ENCODE measurements around the gene MYL5. TPM values are rescaled to one million over a fixed set of nuclear protein-coding genes. Genes with fewer than 3 reads are reported as not detected.

The MYL5 gene
- total and polyA plus RNA-seq, 2 of the 13 experiments (the other 11 are each of a cell fraction or from before 2014, with no cell fraction given) = 6.5 to 16.0 TPM

DNA sequence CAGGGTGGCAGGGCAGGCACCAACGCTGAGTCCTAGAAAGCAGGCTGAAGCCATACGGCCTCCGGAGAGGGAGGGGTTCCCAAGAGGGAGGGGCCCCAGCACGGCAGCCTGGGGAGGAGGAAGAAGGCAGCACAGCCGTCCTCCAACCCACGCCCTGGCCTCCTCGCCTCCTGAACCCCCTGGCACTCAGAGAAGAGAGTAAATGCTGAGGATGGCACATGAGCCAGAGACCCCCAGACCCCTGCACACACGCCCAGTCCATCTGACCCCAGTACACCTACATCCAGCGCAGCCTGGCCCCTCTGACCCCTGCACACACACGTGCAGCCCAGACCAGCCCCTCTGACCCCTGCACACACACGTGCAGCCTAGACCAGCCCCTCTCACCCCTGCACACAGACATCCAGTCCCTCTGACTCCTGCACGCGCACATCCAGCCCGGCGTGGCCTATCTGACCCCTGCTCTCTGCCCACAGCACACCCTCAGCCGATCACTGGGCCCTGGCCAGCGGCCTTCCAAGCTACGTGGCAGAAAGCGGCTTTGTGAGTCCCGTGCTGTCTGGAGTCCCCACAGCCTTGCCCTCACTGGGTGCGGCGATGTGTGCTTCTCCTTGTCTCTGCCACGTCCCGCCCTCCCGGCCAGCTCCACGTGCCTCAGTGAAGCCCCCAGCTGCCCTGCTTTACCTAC, 18.7 kb upstream of the MYL5 start (continued):
- no peak for TF ChIP-seq NONO (IDR thresholded peaks at IDR 0.05)
- 0 out of 2 replicates have a peak, but pooled peaks have one; percentile 20 for TF ChIP-seq NONO (CRISPR knock-in tag; conservative IDR thresholded peaks at IDR 0.05)
- 0 out of 2 replicates have a peak, but pooled peaks have one; percentile 39 for TF ChIP-seq HNRNPL (IDR thresholded peaks at IDR 0.05; ENCODE audit: low read depth, low read length)
- TF ChIP-seq ZNF563 (CRISPR knock-in tag; IDR thresholded peaks at IDR 0.05) = peak; percentile 59; the same call in 1 of the 2 replicates
- TF ChIP-seq NR2F2 (IDR thresholded peaks at IDR 0.05; ENCODE audit: borderline replicate concordance, low read depth) = peak; percentile 45; the same call in 1 of the 2 replicates
- TF ChIP-seq ZNF556 (CRISPR knock-in tag; IDR thresholded peaks at IDR 0.05; ENCODE audit: borderline replicate concordance) = no peak
- no peak for TF ChIP-seq ZNF777 (CRISPR knock-in tag; IDR thresholded peaks at IDR 0.05)
- 0 out of 2 replicates have a peak, but pooled peaks have one; percentile 35 for TF ChIP-seq ZSCAN31 (CRISPR knock-in tag; IDR thresholded peaks at IDR 0.05; ENCODE audit: low read depth)
- TF ChIP-seq TEAD2 (CRISPR knock-in tag; IDR thresholded peaks at IDR 0.05) = no peak
- peak; percentile 31; the same call in 1 of the 2 replicates for TF ChIP-seq ZNF772 (CRISPR knock-in tag; IDR thresholded peaks at IDR 0.05)
- TF ChIP-seq ZSCAN9 (CRISPR knock-in tag; IDR thresholded peaks at IDR 0.05; ENCODE audit: borderline replicate concordance) = no peak
- TF ChIP-seq ZNF253 (CRISPR knock-in tag; IDR thresholded peaks at IDR 0.05; ENCODE audit: borderline replicate concordance) = no peak
- TF ChIP-seq JUND (CRISPR knock-in tag; IDR thresholded peaks at IDR 0.05) = no peak
- no peak for TF ChIP-seq RBM22 (optimal IDR thresholded peaks at IDR 0.05; ENCODE audit: low read length)
- TF ChIP-seq, protein P1, sequence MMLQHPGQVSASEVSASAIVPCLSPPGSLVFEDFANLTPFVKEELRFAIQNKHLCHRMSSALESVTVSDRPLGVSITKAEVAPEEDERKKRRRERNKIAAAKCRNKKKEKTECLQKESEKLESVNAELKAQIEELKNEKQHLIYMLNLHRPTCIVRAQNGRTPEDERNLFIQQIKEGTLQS (CRISPR knock-in tag; IDR thresholded peaks at IDR 0.05) = no peak
- TF ChIP-seq, protein P2, sequence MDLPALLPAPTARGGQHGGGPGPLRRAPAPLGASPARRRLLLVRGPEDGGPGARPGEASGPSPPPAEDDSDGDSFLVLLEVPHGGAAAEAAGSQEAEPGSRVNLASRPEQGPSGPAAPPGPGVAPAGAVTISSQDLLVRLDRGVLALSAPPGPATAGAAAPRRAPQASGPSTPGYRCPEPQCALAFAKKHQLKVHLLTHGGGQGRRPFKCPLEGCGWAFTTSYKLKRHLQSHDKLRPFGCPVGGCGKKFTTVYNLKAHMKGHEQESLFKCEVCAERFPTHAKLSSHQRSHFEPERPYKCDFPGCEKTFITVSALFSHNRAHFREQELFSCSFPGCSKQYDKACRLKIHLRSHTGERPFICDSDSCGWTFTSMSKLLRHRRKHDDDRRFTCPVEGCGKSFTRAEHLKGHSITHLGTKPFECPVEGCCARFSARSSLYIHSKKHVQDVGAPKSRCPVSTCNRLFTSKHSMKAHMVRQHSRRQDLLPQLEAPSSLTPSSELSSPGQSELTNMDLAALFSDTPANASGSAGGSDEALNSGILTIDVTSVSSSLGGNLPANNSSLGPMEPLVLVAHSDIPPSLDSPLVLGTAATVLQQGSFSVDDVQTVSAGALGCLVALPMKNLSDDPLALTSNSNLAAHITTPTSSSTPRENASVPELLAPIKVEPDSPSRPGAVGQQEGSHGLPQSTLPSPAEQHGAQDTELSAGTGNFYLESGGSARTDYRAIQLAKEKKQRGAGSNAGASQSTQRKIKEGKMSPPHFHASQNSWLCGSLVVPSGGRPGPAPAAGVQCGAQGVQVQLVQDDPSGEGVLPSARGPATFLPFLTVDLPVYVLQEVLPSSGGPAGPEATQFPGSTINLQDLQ (CRISPR knock-in tag; IDR thresholded peaks at IDR 0.05) = no peak
- TF ChIP-seq HDAC2 (CRISPR knock-in tag; IDR thresholded peaks at IDR 0.05) = peak; percentile 25; the same call in 1 of the 2 replicates
- no peak for TF ChIP-seq ATRX (CRISPR knock-in tag; IDR thresholded peaks at IDR 0.05; ENCODE audit: borderline replicate concordance)
- TF ChIP-seq, protein P3, sequence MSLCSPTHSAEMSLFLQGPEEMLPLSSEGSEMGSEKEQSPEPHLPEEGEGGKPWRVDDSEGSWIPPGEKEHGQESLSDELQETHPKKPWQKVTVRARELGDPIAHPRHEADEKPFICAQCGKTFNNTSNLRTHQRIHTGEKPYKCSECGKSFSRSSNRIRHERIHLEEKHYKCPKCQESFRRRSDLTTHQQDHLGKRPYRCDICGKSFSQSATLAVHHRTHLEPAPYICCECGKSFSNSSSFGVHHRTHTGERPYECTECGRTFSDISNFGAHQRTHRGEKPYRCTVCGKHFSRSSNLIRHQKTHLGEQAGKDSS (CRISPR knock-in tag; IDR thresholded peaks at IDR 0.05; ENCODE audit: borderline replicate concordance, low read depth) = no peak
- TF ChIP-seq, protein P4, sequence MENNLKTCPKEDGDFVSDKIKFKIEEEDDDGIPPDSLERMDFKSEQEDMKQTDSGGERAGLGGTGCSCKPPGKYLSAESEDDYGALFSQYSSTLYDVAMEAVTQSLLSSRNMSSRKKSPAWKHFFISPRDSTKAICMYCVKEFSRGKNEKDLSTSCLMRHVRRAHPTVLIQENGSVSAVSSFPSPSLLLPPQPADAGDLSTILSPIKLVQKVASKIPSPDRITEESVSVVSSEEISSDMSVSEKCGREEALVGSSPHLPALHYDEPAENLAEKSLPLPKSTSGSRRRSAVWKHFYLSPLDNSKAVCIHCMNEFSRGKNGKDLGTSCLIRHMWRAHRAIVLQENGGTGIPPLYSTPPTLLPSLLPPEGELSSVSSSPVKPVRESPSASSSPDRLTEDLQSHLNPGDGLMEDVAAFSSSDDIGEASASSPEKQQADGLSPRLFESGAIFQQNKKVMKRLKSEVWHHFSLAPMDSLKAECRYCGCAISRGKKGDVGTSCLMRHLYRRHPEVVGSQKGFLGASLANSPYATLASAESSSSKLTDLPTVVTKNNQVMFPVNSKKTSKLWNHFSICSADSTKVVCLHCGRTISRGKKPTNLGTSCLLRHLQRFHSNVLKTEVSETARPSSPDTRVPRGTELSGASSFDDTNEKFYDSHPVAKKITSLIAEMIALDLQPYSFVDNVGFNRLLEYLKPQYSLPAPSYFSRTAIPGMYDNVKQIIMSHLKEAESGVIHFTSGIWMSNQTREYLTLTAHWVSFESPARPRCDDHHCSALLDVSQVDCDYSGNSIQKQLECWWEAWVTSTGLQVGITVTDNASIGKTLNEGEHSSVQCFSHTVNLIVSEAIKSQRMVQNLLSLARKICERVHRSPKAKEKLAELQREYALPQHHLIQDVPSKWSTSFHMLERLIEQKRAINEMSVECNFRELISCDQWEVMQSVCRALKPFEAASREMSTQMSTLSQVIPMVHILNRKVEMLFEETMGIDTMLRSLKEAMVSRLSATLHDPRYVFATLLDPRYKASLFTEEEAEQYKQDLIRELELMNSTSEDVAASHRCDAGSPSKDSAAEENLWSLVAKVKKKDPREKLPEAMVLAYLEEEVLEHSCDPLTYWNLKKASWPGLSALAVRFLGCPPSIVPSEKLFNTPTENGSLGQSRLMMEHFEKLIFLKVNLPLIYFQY (CRISPR knock-in tag; IDR thresholded peaks at IDR 0.05; ENCODE audit: borderline replicate concordance) = no peak
- TF ChIP-seq FLYWCH1 (CRISPR knock-in tag; IDR thresholded peaks at IDR 0.05) = no peak
- peak; percentile 76 for TF ChIP-seq ZFX (CRISPR knock-in tag; IDR thresholded peaks at IDR 0.05; ENCODE audit: low read depth)
- TF ChIP-seq, protein P5, sequence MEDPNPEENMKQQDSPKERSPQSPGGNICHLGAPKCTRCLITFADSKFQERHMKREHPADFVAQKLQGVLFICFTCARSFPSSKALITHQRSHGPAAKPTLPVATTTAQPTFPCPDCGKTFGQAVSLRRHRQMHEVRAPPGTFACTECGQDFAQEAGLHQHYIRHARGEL (CRISPR knock-in tag; IDR thresholded peaks at IDR 0.05) = no peak
